Neural cell (in vitro differentiated cells): ENCODE measurements around the gene ANKRD42. TPM values are rescaled to one million over a fixed set of nuclear protein-coding genes. Genes with fewer than 3 reads are reported as not detected.

ENCODE experiments used
- polyA plus RNA-seq: library from polyadenylated mRNA; depleted of rRNA; stranded (reverse); fragments of >200 nt; gene quantifications from 2 replicates; pipeline ENCODE4 v1.2.3, GENCODE V29; 2014
- small RNA-seq, 3 experiments: library from RNA; depleted of rRNA; stranded (forward); fragments of <200 nt; gene quantifications; one replicate each; pipeline ENCODE3, GENCODE V24; 2012

ANKRD42 gene
- polyA plus RNA-seq, 1 donor from 2014 or later = 16.1 TPM

Small RNA genes lying within 50 kb of the gene (small RNA-seq; reads per million reads assigned to genes)
- 0 reads per million in 3 experiments for gene AP000873.5

Other genes with a start within 250 kb of the ANKRD42 start
- 36.4 and 42.1 TPM in 2 replicates for gene RAB30, start 121.8 kb upstream of the ANKRD42 start, polyA plus RNA-seq
- gene PCF11, start 36.6 kb upstream of the ANKRD42 start, polyA plus RNA-seq = 81.7 and 82.4 TPM in 2 replicates
- 351 and 358 TPM in 2 replicates for gene CCDC90B, start 92.7 kb downstream of the ANKRD42 start, polyA plus RNA-seq